AG09319 (cell line): ENCODE results near the gene BOLA3.
"Not testable (repeated sequence)": the region's sequence is repeated elsewhere in the genome, so short reads cannot be mapped to it uniquely, and the experiment has no call there.

Experiments
- DNase-seq: peaks from one replicate; pipeline ENCODE4 v3.0.0-alpha.2; 2010; ENCODE audit warnings: low read depth; ENCODE audit errors: extremely low read depth
- CTCF ChIP-seq: IDR thresholded peaks from 2 replicates; pipeline ENCODE4 v1.5.1; 2011; ENCODE audit warnings: low read depth, mild to moderate bottlenecking, inconsistent platforms, low read length, moderate library complexity

Gene BOLA3

GRCh38 chr2:74147727-74148456 lies at the start of gene BOLA3:
Gene BOLA3, minus strand, starts transcription at chr2:74147912. Its CDS starts 38 bp downstream, at chr2:74147874.
- DNase-seq: peak; percentile 44
- peak; percentile 37 for TF ChIP-seq CTCF

GRCh38 chr2:74197049-74197448 lies 49.3 kb upstream of the BOLA3 start:
- no peak for TF ChIP-seq CTCF
- DNase-seq: no peak

GRCh38 chr2:74194799-74195198 lies 47.1 kb upstream of the BOLA3 start:
- TF ChIP-seq CTCF: no peak

GRCh38 chr2:74191596-74192380 lies 44.1 kb upstream of the BOLA3 start:
- no peak for TF ChIP-seq CTCF
- DNase-seq: no peak

More at GRCh38 chr2:74194799-74195198, 47.1 kb upstream of the BOLA3 start:
- no peak for DNase-seq

- no peak for DNase-seq
- no peak for TF ChIP-seq CTCF
Measured at GRCh38 chr2:74188696-74189095, 41.0 kb upstream of the BOLA3 start.

GRCh38 chr2:74188018-74188601 lies 40.4 kb upstream of the BOLA3 start:
- no peak for DNase-seq
- no peak for TF ChIP-seq CTCF

- not testable (repeated sequence) for DNase-seq
Measured at GRCh38 chr2:74186706-74187105, 39.0 kb upstream of the BOLA3 start.
